SK-N-SH (cell line): ENCODE measurements around the gene CFAP251. TPM values are rescaled to one million over a fixed set of nuclear protein-coding genes. Genes with fewer than 3 reads are reported as not detected.
A peak's percentile ranks its signal among the peaks of the same experiment; 100 is the strongest.

Experiments used
- CTCF ChIA-PET: fragments of 300-600, 350-600 bp; formaldehyde crosslinking; extraction: SDS; loops from one replicate; lab custom pipeline; 2021; lab: Yijun Ruan, JAX
- POLR2A ChIA-PET: fragments of 350-600 bp; sonication (Branson Sonifier 250); formaldehyde crosslinking; extraction: SDS; loops from one replicate; lab custom pipeline; 2020; ENCODE audit warnings: antibody characterized with exemption, inconsistent platforms; lab: Yijun Ruan, JAX
- DNase-seq: peaks from one replicate; pipeline ENCODE4 v3.0.0; 2012
- H2AFZ ChIP-seq: fragments of 200-600 bp; sonication (generic); 2 replicates; pipeline ENCODE4 v1.8.1; 2016; ENCODE audit warnings: antibody characterized with exemption, mild to moderate bottlenecking, low read depth
- H3F3A ChIP-seq: fragments of 200-600 bp; sonication (generic); replicated peaks from 2 replicates; pipeline ENCODE3; 2016; ENCODE audit warnings: antibody characterized with exemption, mild to moderate bottlenecking; ENCODE audit not compliant: insufficient read depth
- H3K27ac ChIP-seq, 2 experiments: fragments of 200-500 bp in 1 of 2; fragments of 200-600 bp in 1 of 2; sonication (Bioruptor generic) in 1 of 2; sonication (generic), shearing (Covaris generic) in 1 of 2; 2 replicates each; pipeline versions ENCODE4 v1.5.1 to v1.6.1; 2014 to 2016; ENCODE audit warnings: low read depth in 2 of 2, inconsistent platforms in 1 of 2, low read length in 1 of 2, mild to moderate bottlenecking in 1 of 2, mixed read lengths in 1 of 2
- H3K27me3 ChIP-seq: fragments of 200-600 bp; sonication (generic), shearing (Covaris generic); 2 replicates; pipeline ENCODE4 v1.6.1; 2016; ENCODE audit warnings: mixed run types; ENCODE audit not compliant: insufficient read depth
- H3K36me3 ChIP-seq, 2 experiments: fragments of 200-500 bp in 1 of 2; fragments of 200-600 bp in 1 of 2; sonication (Bioruptor generic) in 1 of 2; sonication (generic) in 1 of 2; replicated peaks in 1 of 2; 2 replicates each; pipeline versions ENCODE3 to v1.5.1; 2014 to 2016; ENCODE audit warnings: low read length in 1 of 2, mild to moderate bottlenecking in 1 of 2; ENCODE audit not compliant: insufficient read depth in 2 of 2, control insufficient read depth in 1 of 2
- H3K4me1 ChIP-seq, 2 experiments: fragments of 200-500 bp in 1 of 2; fragments of 200-600 bp in 1 of 2; sonication (Bioruptor generic) in 1 of 2; sonication (generic), shearing (Covaris generic) in 1 of 2; 2 replicates each; pipeline versions ENCODE4 v1.5.1 to v1.6.1; 2014 to 2016; ENCODE audit warnings: low read depth in 1 of 2, low read length in 1 of 2, mixed run types in 1 of 2; ENCODE audit not compliant: insufficient read depth in 2 of 2, control insufficient read depth in 1 of 2
- H3K4me2 ChIP-seq: fragments of 200-600 bp; sonication (generic), shearing (Covaris generic); 2 replicates; pipeline ENCODE4 v1.6.1; 2017; ENCODE audit warnings: mixed run types
- H3K4me3 ChIP-seq, 2 experiments: fragments of 200-500 bp in 1 of 2; fragments of 200-600 bp in 1 of 2; sonication (Bioruptor generic) in 1 of 2; sonication (generic), shearing (Covaris generic) in 1 of 2; 2 replicates each; pipeline versions ENCODE4 v1.5.1 to v1.8.1; 2014 to 2016; ENCODE audit warnings: low read depth in 2 of 2, inconsistent platforms in 1 of 2, low read length in 1 of 2, mild to moderate bottlenecking in 1 of 2, mixed read lengths in 1 of 2, moderate library complexity in 1 of 2
- H3K79me2 ChIP-seq: fragments of 200-600 bp; sonication (generic); 2 replicates; pipeline ENCODE4 v1.8.1; 2017; ENCODE audit warnings: mild to moderate bottlenecking; ENCODE audit not compliant: insufficient read depth
- H3K9ac ChIP-seq: fragments of 200-600 bp; sonication (generic); 2 replicates; pipeline ENCODE4 v1.6.1; 2017; ENCODE audit warnings: mixed run types
- H3K9me2 ChIP-seq: fragments of 200-600 bp; sonication (generic); 2 replicates; pipeline ENCODE4 v1.6.1; 2017; ENCODE audit warnings: mixed run types
- H3K9me3 ChIP-seq: fragments of 200-600 bp; sonication (generic); 2 replicates; pipeline ENCODE4 v1.6.1; 2017; ENCODE audit warnings: mixed run types, mild to moderate bottlenecking, moderate library complexity
- H4K20me1 ChIP-seq: fragments of 200-600 bp; sonication (generic); 2 replicates; pipeline ENCODE4 v1.6.1; 2017; ENCODE audit warnings: mild to moderate bottlenecking, mixed run types; ENCODE audit not compliant: insufficient read depth
- ELF1 ChIP-seq: IDR thresholded peaks from 2 replicates; pipeline ENCODE4 v1.4.0; 2012
- EZH2phosphoT487 ChIP-seq: fragments of 200-600 bp; sonication (generic); IDR thresholded peaks from 2 replicates; pipeline ENCODE4 v1.6.1; 2017; ENCODE audit warnings: low read depth, mixed run types, mild to moderate bottlenecking, antibody characterized with exemption, moderate library complexity, borderline replicate concordance
- GATA2 ChIP-seq: sonication (generic); formaldehyde crosslinking; IDR thresholded peaks from 2 replicates; pipeline ENCODE4 v1.5.0; 2020; ENCODE audit warnings: mild to moderate bottlenecking, missing genetic modification reagents
- JUND ChIP-seq: IDR thresholded peaks from 2 replicates; pipeline ENCODE4 v1.4.0; 2012
- MEF2A ChIP-seq: IDR thresholded peaks from 2 replicates; pipeline ENCODE4 v1.4.0; 2012; ENCODE audit warnings: low read depth, borderline replicate concordance
- NFIC ChIP-seq: IDR thresholded peaks from 2 replicates; pipeline ENCODE4 v1.4.0; 2012; ENCODE audit warnings: borderline replicate concordance
- PBX3 ChIP-seq: IDR thresholded peaks from 2 replicates; pipeline ENCODE4; 2012
- RAD21 ChIP-seq: IDR thresholded peaks from 2 replicates; pipeline ENCODE4 v1.6.1; 2012; ENCODE audit warnings: mild to moderate bottlenecking, low read length
- RCOR1 ChIP-seq: fragments of 150-350 bp; IDR thresholded peaks from 2 replicates; pipeline ENCODE4 v1.6.1; 2017; ENCODE audit warnings: antibody characterized with exemption, low read length
- RFX5 ChIP-seq: IDR thresholded peaks from 2 replicates; pipeline ENCODE4 v1.6.1; 2012; ENCODE audit warnings: mild to moderate bottlenecking, improper control_type of control experiment, low read length
- RXRA ChIP-seq: IDR thresholded peaks from 2 replicates; pipeline ENCODE4 v1.4.0; 2012; ENCODE audit warnings: low read depth, mild to moderate bottlenecking, borderline replicate concordance
- SIN3A ChIP-seq: IDR thresholded peaks from 2 replicates; pipeline ENCODE4 v1.6.1; 2012; ENCODE audit warnings: low read depth, mild to moderate bottlenecking, low read length, moderate library complexity, borderline replicate concordance
- TAF1 ChIP-seq: IDR thresholded peaks from 2 replicates; pipeline ENCODE4 v1.6.1; 2012; ENCODE audit warnings: low read depth, mild to moderate bottlenecking, low read length, moderate library complexity, borderline replicate concordance
- TCF12 ChIP-seq: IDR thresholded peaks from 2 replicates; pipeline ENCODE4 v1.4.0; 2012
- TEAD4 ChIP-seq: IDR thresholded peaks from 2 replicates; pipeline ENCODE4 v1.4.0; 2012; ENCODE audit warnings: mild to moderate bottlenecking, borderline replicate concordance; ENCODE audit not compliant: insufficient read depth
- USF2 ChIP-seq: fragments of 150-350 bp; IDR thresholded peaks from 2 replicates; pipeline ENCODE4 v1.6.1; 2017; ENCODE audit warnings: antibody characterized with exemption, low read length, low read depth, borderline replicate concordance
- YY1 ChIP-seq: IDR thresholded peaks from 2 replicates; pipeline ENCODE4 v1.4.0; 2012; ENCODE audit warnings: low read depth, mild to moderate bottlenecking
- WGBS: methylation state at CpG from one replicate; pipeline ENCODE4 v1.1.6; 2017; ENCODE audit warnings: low lambda C conversion rate; 5-methylcytosine and 5-hydroxymethylcytosine counted together
- polyA plus RNA-seq, 3 experiments: library from polyadenylated mRNA; depleted of rRNA; stranded (reverse); fragments of >200 nt; gene quantifications; 2 replicates each; pipeline ENCODE4 v1.2.3, GENCODE V29; 2012

The CFAP251 gene
- polyA plus RNA-seq, 1 of the 3 experiments (the other 2 are of a cell fraction) = 5.7 TPM

- TF ChIP-seq USF2 (no peak; the same call in 1 of the 2 replicates), RFX5 (no peak), ELF1 (no peak), TEAD4 (no peak; the same call in 1 of the 2 replicates), SIN3A (no peak), RXRA (no peak), MEF2A (no peak), EZH2phosphoT487 (no peak), YY1 (no peak), TCF12 (peak; percentile 53), RCOR1 (no peak), JUND (peak; percentile 40)
- TF ChIP-seq, all 33 proteins: peak for 4
These were observed 31.4 kb downstream of the CFAP251 start (continued) for GRCh38 chr12:121949648-121950397.

- H3K9ac ChIP-seq = no peak overlapping the region
- no peaks in the 10 kb centered on the region for H4K20me1 ChIP-seq
- H3K9me2 ChIP-seq = no peaks in the 10 kb centered on the region
- no peaks in the 10 kb centered on the region for H3K4me1 ChIP-seq
- ChIA-PET CTCF (interaction anchor here (0.9 to 1.4 kb wide), 2 partner anchors 14 to 77 kb away, joined by 3 read pairs; no protein-coding TSS in a partner anchor), POLR2A (no interaction called here)
- no peaks in the 10 kb centered on the region for H3K27me3 ChIP-seq
- WGBS = 97% methylated on average over 4 of the region's 4 CpGs
- no peak overlapping the region for H3K4me3 ChIP-seq
- peaks cover 0 to 22% of the 10 kb centered on the region in 2 experiments for H3K36me3 ChIP-seq
- 0 out of 2 replicates have a peak, but pooled peaks cover 6% of the 10 kb centered on the region for H3K9me3 ChIP-seq
- H3F3A ChIP-seq = peaks cover 24% of the 10 kb centered on the region
- no peak for DNase-seq
- no peak overlapping the region for H2AFZ ChIP-seq
- no peak overlapping the region for H3K4me2 ChIP-seq
- no peak overlapping the region for H3K27ac ChIP-seq
- H3K79me2 ChIP-seq = no peaks in the 10 kb centered on the region; the same call in 1 of the 2 replicates
- TF ChIP-seq NFIC (no peak), ELF1 (no peak), RFX5 (no peak), TEAD4 (no peak), TAF1 (no peak), SIN3A (no peak), RXRA (no peak), RCOR1 (no peak), EZH2phosphoT487 (no peak), GATA2 (CRISPR knock-in tag) (no peak), PBX3 (no peak), RAD21 (no peak)
These were observed 34.8 kb downstream of the CFAP251 start for GRCh38 chr12:121953117-121953692.
